Sigmoid colon (tissue), 7 donors: ENCODE data around the gene SCO2. TPM values are rescaled to one million over a fixed set of nuclear protein-coding genes. Genes with fewer than 3 reads are reported as not detected.
"Not testable (repeated sequence)": the region's sequence is repeated elsewhere in the genome, so short reads cannot be mapped to it uniquely, and the experiment has no call there.

Experiments
- DNase-seq: peaks from one replicate; pipeline ENCODE4 v3.0.0-alpha.2; 2019
- H3K27ac ChIP-seq, 4 donors: fragments of 200-600 bp; sonication (generic); one replicate each; pipeline ENCODE4 v1.5.1; 2016 to 2019; ENCODE audit warnings: mild to moderate bottlenecking in 1 of 4
- H3K27me3 ChIP-seq, 3 donors: fragments of 200-600 bp; sonication (generic); one replicate each; pipeline ENCODE4 v1.5.1; 2019; ENCODE audit warnings: mild to moderate bottlenecking in 1 of 3
- H3K36me3 ChIP-seq, 4 donors: fragments of 200-600 bp; sonication (generic); one replicate each; pipeline ENCODE4 v1.5.1; 2016 to 2019
- H3K4me1 ChIP-seq, 4 donors: fragments of 200-600 bp; sonication (generic); one replicate each; pipeline ENCODE4 v1.5.1; 2017 to 2019
- H3K4me3 ChIP-seq, 4 donors: fragments of 200-600 bp; sonication (generic); one replicate each; pipeline ENCODE4 v1.5.1; 2017 to 2019; ENCODE audit warnings: mild to moderate bottlenecking in 2 of 4, moderate library complexity in 1 of 4
- H3K9me3 ChIP-seq, 4 donors: fragments of 200-600 bp in 3 of 4; sonication (generic) in 3 of 4; one replicate each; pipeline versions ENCODE4 v1.5.1 to v1.6.1; 2013 to 2019
- CTCF ChIP-seq, 4 experiments: fragments of 450-650 bp in 3 of 4; fragments of 200-600 bp in 1 of 4; IDR thresholded peaks; one replicate each; pipeline ENCODE4 v1.5.1; 2016 to 2019; ENCODE audit warnings: antibody characterized with exemption in 4 of 4, mild to moderate bottlenecking in 3 of 4, moderate library complexity in 2 of 4
- EP300 ChIP-seq, 4 donors: sonication (generic); formaldehyde crosslinking; IDR thresholded peaks; one replicate each; pipeline ENCODE4 v1.6.1; 2017; ENCODE audit warnings: antibody characterized with exemption in 4 of 4
- POLR2A ChIP-seq, 2 donors: fragments of 450-650 bp; IDR thresholded peaks; one replicate each; pipeline ENCODE4 v1.6.1; 2016; ENCODE audit warnings: antibody characterized with exemption in 2 of 2, mild to moderate bottlenecking in 2 of 2, moderate library complexity in 2 of 2
- POLR2AphosphoS5 ChIP-seq, 4 donors: sonication (generic); formaldehyde crosslinking; IDR thresholded peaks; one replicate each; pipeline ENCODE4 v1.6.1; 2017; ENCODE audit warnings: antibody characterized with exemption in 4 of 4
- WGBS, 2 donors: extraction: QIAGEN DNeasy Blood & Tissue Kit; methylation state at CpG; one replicate each; pipeline ENCODE4 v1.1.7; 2013; 5-methylcytosine and 5-hydroxymethylcytosine counted together
- intact Hi-C: fragments of 100-400 bp; cut with DNase I; formaldehyde crosslinking; loops from one replicate; pipeline ENCODE4 v1.15.1; 2023
- polyA plus RNA-seq, 3 donors: library from polyadenylated mRNA; stranded (reverse); fragments of 200-250 nt; gene quantifications; one replicate each; pipeline ENCODE4 v1.2.3, GENCODE V29; 2013
- total RNA-seq, 4 donors: library from RNA; depleted of rRNA; stranded (reverse); fragments of >200 nt; gene quantifications; one replicate each; pipeline ENCODE4 v1.1.0, GENCODE V29; 2016
- donor health status: healthy with polysubstance abuse.
- donor health status: Bipolar disorder and iron deficiency.
- donor health status: healthy.

SCO2 gene
- total and polyA plus RNA-seq, 7 donors = 1.3 to 5.4 (median 2.8) TPM; not detected in 1

- H3K4me1 ChIP-seq = peaks cover 0 to 26% (median 12%) of the 10 kb centered on the region in 4 donors
- 89 to 92% methylated on average over 19 of the region's 19 CpGs for WGBS, 2 donors
- H3K9me3 ChIP-seq = no peaks in the 10 kb centered on the region
- DNase-seq = no peak
- TF ChIP-seq POLR2AphosphoS5 (IDR thresholded peaks at IDR 0.05) (peak in 2 of 4 donors; percentile 6 to 22), EP300 (IDR thresholded peaks at IDR 0.05) (no peak)
- H3K36me3 ChIP-seq = no peaks in the 10 kb centered on the region
- H3K27me3 ChIP-seq = peaks cover 11 to 60% (median 43%) of the 10 kb centered on the region in 3 donors
- H3K27ac ChIP-seq = peak overlapping the region in 2 of 4 donors; percentile 15 to 20
- intact Hi-C loops = loop anchor here (5.0 kb wide), 1 partner anchor 80 kb away; no protein-coding TSS in a partner anchor
- H3K4me3 ChIP-seq = no peak overlapping the region
Observed at GRCh38 chr22:50542416-50542927, 17.1 kb upstream of the SCO2 start.

GRCh38 chr22:50541667-50542026 lies 16.2 kb upstream of the SCO2 start:
- not testable (repeated sequence) for H3K36me3 ChIP-seq, H3K4me3 ChIP-seq, DNase-seq, H3K9me3 ChIP-seq
- Histone ChIP-seq H3K27me3 (peaks cover 6 to 59% (median 34%) of the 10 kb centered on the region in 3 donors), H3K27ac (peak overlapping the region in 2 of 4 donors; percentile 15 to 56), H3K4me1 (peaks cover 0 to 26% (median 8%) of the 10 kb centered on the region in 4 donors)
- WGBS, 2 donors = 64% methylated on average over 5 of the region's 5 CpGs
- peak in 1 of 4 donors; percentile 10 for TF ChIP-seq POLR2AphosphoS5 (IDR thresholded peaks at IDR 0.05)
- intact Hi-C loops = loop anchor here (5.0 kb wide), 1 partner anchor 81 kb away; no protein-coding TSS in a partner anchor

- peaks cover 0 to 26% (median 8%) of the 10 kb centered on the region in 4 donors for H3K4me1 ChIP-seq
Observed at GRCh38 chr22:50540381-50540780, 15.0 kb upstream of the SCO2 start.

GRCh38 chr22:50537765-50538164 lies 12.4 kb upstream of the SCO2 start:
- intact Hi-C loops = no loop called here
- TF ChIP-seq CTCF (IDR thresholded peaks at IDR 0.05) = no peak
- no peak for TF ChIP-seq EP300 (IDR thresholded peaks at IDR 0.05)
- no peak for TF ChIP-seq POLR2AphosphoS5 (IDR thresholded peaks at IDR 0.05)
- TF ChIP-seq POLR2A (IDR thresholded peaks at IDR 0.05) = no peak
- Histone ChIP-seq H3K27ac (peak overlapping the region in 3 of 4 donors; percentile 65 to 75 (median 71)), H3K27me3 (peaks cover 2 to 64% (median 27%) of the 10 kb centered on the region in 3 donors), H3K36me3 (no peaks in the 10 kb centered on the region), H3K9me3 (no peaks in the 10 kb centered on the region), H3K4me3 (no peak overlapping the region), H3K4me1 (peaks cover 0 to 10% (median 0%) of the 10 kb centered on the region in 4 donors)
- no peak for DNase-seq
- 90 to 95% methylated on average over 13 of the region's 13 CpGs for WGBS, 2 donors

More at GRCh38 chr22:50540381-50540780, 15.0 kb upstream of the SCO2 start:
- no peaks in the 10 kb centered on the region for H3K36me3 ChIP-seq
- intact Hi-C loops = loop anchor here (5.0 kb wide), 1 partner anchor 82 kb away; no protein-coding TSS in a partner anchor
- peak overlapping the region in 3 of 4 donors; percentile 65 to 75 (median 71) for H3K27ac ChIP-seq
- H3K9me3 ChIP-seq = no peaks in the 10 kb centered on the region
- TF ChIP-seq CTCF (IDR thresholded peaks at IDR 0.05) = no peak
- TF ChIP-seq POLR2A (IDR thresholded peaks at IDR 0.05) = no peak
- no peak for TF ChIP-seq POLR2AphosphoS5 (IDR thresholded peaks at IDR 0.05)
- TF ChIP-seq EP300 (IDR thresholded peaks at IDR 0.05) = no peak
- H3K4me3 ChIP-seq = no peak overlapping the region
- H3K27me3 ChIP-seq = peaks cover 0 to 59% (median 24%) of the 10 kb centered on the region in 3 donors
- DNase-seq = no peak
- 74 to 79% methylated on average over 10 of the region's 10 CpGs for WGBS, 2 donors

- no peaks in the 10 kb centered on the region for H3K36me3 ChIP-seq
- intact Hi-C loops = no loop called here
- no peak overlapping the region for H3K27ac ChIP-seq
- no peak overlapping the region for H3K4me3 ChIP-seq
- 85 to 87% methylated on average over 3 of the region's 3 CpGs for WGBS, 2 donors
- DNase-seq = no peak
- TF ChIP-seq POLR2AphosphoS5 (IDR thresholded peaks at IDR 0.05) = no peak
- TF ChIP-seq CTCF (IDR thresholded peaks at IDR 0.05) = no peak
- no peak for TF ChIP-seq EP300 (IDR thresholded peaks at IDR 0.05)
- peaks cover 0 to 25% (median 13%) of the 10 kb centered on the region in 4 donors for H3K4me1 ChIP-seq
- no peaks in the 10 kb centered on the region for H3K9me3 ChIP-seq
- H3K27me3 ChIP-seq = peaks cover 17 to 80% (median 40%) of the 10 kb centered on the region in 3 donors
Observed at GRCh38 chr22:50536226-50536625, 10.8 kb upstream of the SCO2 start.
